Mammary epithelial cell (primary cell): ENCODE data around the gene FRMD6.

Source experiments
- CTCF ChIP-seq, 2 donors: IDR thresholded peaks in 1 of 2; conservative IDR thresholded peaks in 1 of 2; 2 replicates each; pipeline ENCODE4 v1.5.1; 2011 to 2012; ENCODE audit warnings: inconsistent platforms in 2 of 2, low read length in 2 of 2, mild to moderate bottlenecking in 2 of 2, control low read depth in 1 of 2, low read depth in 1 of 2; ENCODE audit not compliant: insufficient read depth in 1 of 2; ENCODE audit errors: extremely low read depth in 1 of 2
- EZH2 ChIP-seq: IDR thresholded peaks from 2 replicates; pipeline ENCODE4 v1.6.1; 2012; ENCODE audit warnings: low read length, inconsistent platforms, borderline replicate concordance

GRCh38 chr14:51759950-51760349, 108.2 kb downstream of the FRMD6 start:
- TF ChIP-seq CTCF (conservative IDR thresholded peaks at IDR 0.05 in 1 of 2, IDR thresholded peaks at IDR 0.05 in 1 of 2; ENCODE audit: extremely low read depth in 1 of 2, insufficient read depth in 1 of 2, low read depth in 1 of 2, low read length in 2 of 2) (no peak), EZH2 (no peak)
